CD14-positive monocyte (primary cell): ENCODE data around the gene PLXNB1. TPM values are rescaled to one million over a fixed set of nuclear protein-coding genes. Genes with fewer than 3 reads are reported as not detected.

ENCODE experiments used
- DNase-seq, 3 donors: peaks; one replicate each; pipeline ENCODE4 v3.0.0-alpha.2; 2011 to 2022
- H2AFZ ChIP-seq: 2 replicates; pipeline ENCODE4 v1.6.0; 2012; ENCODE audit warnings: mild to moderate bottlenecking, low read depth, low read length, inconsistent platforms; ENCODE audit not compliant: insufficient read depth, poor library complexity, severe bottlenecking
- H3K27ac ChIP-seq, 2 donors: 1 replicate in 1 of 2; 2 replicates in 1 of 2; pipeline ENCODE4 v1.5.1; 2012 to 2013; ENCODE audit warnings: low read length in 2 of 2, control low read depth in 1 of 2, inconsistent platforms in 1 of 2, low read depth in 1 of 2, mild to moderate bottlenecking in 1 of 2
- H3K27me3 ChIP-seq, 2 donors: one replicate each; pipeline versions ENCODE4 v1.6.0 to v1.6.1; 2011 to 2013; ENCODE audit warnings: low read length in 2 of 2; ENCODE audit not compliant: control insufficient read depth in 2 of 2, insufficient read depth in 2 of 2
- H3K36me3 ChIP-seq, 2 donors: replicated peaks in 1 of 2; 1 replicate in 1 of 2; 2 replicates in 1 of 2; pipeline versions ENCODE4 v1.5.1 to v1.6.1; 2012 to 2013; ENCODE audit warnings: low read length in 2 of 2, control low read depth in 1 of 2, inconsistent platforms in 1 of 2, mild to moderate bottlenecking in 1 of 2; ENCODE audit not compliant: insufficient read depth in 2 of 2, control insufficient read depth in 1 of 2
- H3K4me1 ChIP-seq, 2 donors: 1 replicate in 1 of 2; 2 replicates in 1 of 2; pipeline versions ENCODE4 v1.5.1 to v1.6.1; 2012 to 2013; ENCODE audit warnings: low read length in 2 of 2, control low read depth in 1 of 2, inconsistent platforms in 1 of 2, mild to moderate bottlenecking in 1 of 2, moderate library complexity in 1 of 2; ENCODE audit not compliant: insufficient read depth in 2 of 2, control insufficient read depth in 1 of 2
- H3K4me2 ChIP-seq: replicated peaks from 2 replicates; pipeline ENCODE3; 2012; ENCODE audit warnings: low read length, moderate library complexity, mild to moderate bottlenecking; ENCODE audit not compliant: poor library complexity, severe bottlenecking; ENCODE audit errors: extremely low read depth
- H3K4me3 ChIP-seq, 3 experiments: fragments of 200-600 bp in 1 of 3; sonication (generic) in 1 of 3; replicated peaks in 1 of 3; 1 replicate in 2 of 3; 2 replicates in 1 of 3; pipeline ENCODE4 v1.5.1; 2011 to 2013; ENCODE audit warnings: low read length in 3 of 3, mild to moderate bottlenecking in 3 of 3, control low read depth in 2 of 3, low read depth in 2 of 3, inconsistent platforms in 1 of 3, moderate library complexity in 1 of 3
- H3K79me2 ChIP-seq: 2 replicates; pipeline ENCODE4 v1.6.0; 2012; ENCODE audit warnings: mild to moderate bottlenecking, control low read depth, inconsistent platforms, low read length, moderate library complexity; ENCODE audit not compliant: insufficient read depth
- H3K9ac ChIP-seq: 2 replicates; pipeline ENCODE4 v1.6.0; 2017; ENCODE audit warnings: low read length, mild to moderate bottlenecking; ENCODE audit not compliant: insufficient read depth, poor library complexity, severe bottlenecking
- H3K9me3 ChIP-seq, 2 donors: replicated peaks in 1 of 2; 1 replicate in 1 of 2; 2 replicates in 1 of 2; pipeline versions ENCODE4 v1.5.1 to v1.6.1; 2012 to 2013; ENCODE audit warnings: low read length in 2 of 2, control low read depth in 1 of 2; ENCODE audit not compliant: control insufficient read depth in 1 of 2, insufficient read depth in 1 of 2
- H4K20me1 ChIP-seq: 2 replicates; pipeline ENCODE4 v1.6.0; 2012; ENCODE audit warnings: mild to moderate bottlenecking, low read length, control low read depth, moderate library complexity; ENCODE audit not compliant: insufficient read depth
- H3K27ac Mint-ChIP-seq, 7 donors: one replicate each; pipeline ENCODE4 v1.8.0; 2020; ENCODE audit warnings: mild to moderate bottlenecking in 7 of 7, mixed read lengths in 7 of 7, moderate library complexity in 6 of 7, inconsistent platforms in 2 of 7
- H3K27me3 Mint-ChIP-seq, 3 donors: one replicate each; pipeline ENCODE4 v1.8.0; 2021 to 2022; ENCODE audit warnings: low read depth in 3 of 3, mild to moderate bottlenecking in 3 of 3, mixed read lengths in 3 of 3, moderate library complexity in 3 of 3, inconsistent platforms in 1 of 3
- H3K36me3 Mint-ChIP-seq, 2 donors: one replicate each; pipeline ENCODE4 v1.8.0; 2020; ENCODE audit warnings: mixed read lengths in 2 of 2, inconsistent platforms in 1 of 2, mild to moderate bottlenecking in 1 of 2
- H3K4me1 Mint-ChIP-seq: one replicate; pipeline ENCODE4 v1.8.0; 2020; ENCODE audit warnings: mild to moderate bottlenecking, mixed read lengths
- H3K4me3 Mint-ChIP-seq, 2 donors: one replicate each; pipeline ENCODE4 v1.8.0; 2020; ENCODE audit warnings: mild to moderate bottlenecking in 2 of 2, mixed read lengths in 2 of 2, moderate library complexity in 1 of 2
- H3K9me3 Mint-ChIP-seq, 7 donors: one replicate each; pipeline ENCODE4 v1.8.0; 2020 to 2022; ENCODE audit warnings: mixed read lengths in 7 of 7, mild to moderate bottlenecking in 6 of 7, moderate library complexity in 6 of 7, inconsistent platforms in 2 of 7
- WGBS: methylation state at CpG from one replicate; pipeline ENCODE4 v1.1.5; 2013; ENCODE audit warnings: missing lambda C conversion rate; ENCODE audit not compliant: insufficient coverage; 5-methylcytosine and 5-hydroxymethylcytosine counted together
- intact Hi-C, 2 donors: fragments of 100-400 bp; cut with micrococcal nuclease; formaldehyde crosslinking; loops; one replicate each; pipeline versions ENCODE4 v1.15.0 to v1.15.1; 2023
- polyA plus RNA-seq, 3 donors: library from polyadenylated mRNA; depleted of rRNA in 1 of 3; unstranded in 2 of 3; stranded (reverse) in 1 of 3; fragments of 300-500 nt in 2 of 3; fragments of >200 nt in 1 of 3; fragmentation: Illumina TruSeq in 2 of 3; gene quantifications; 1 replicate in 2 of 3; 2 replicates in 1 of 3; pipeline ENCODE4 v1.2.3, GENCODE V29; 2012 to 2021
- TF ChIP-seq, protein P1 (sequence below): fragments of 200-600 bp; IDR thresholded peaks from one replicate; pipeline ENCODE4 v1.8.0; 2022; ENCODE audit warnings: antibody characterized with exemption, mild to moderate bottlenecking

PLXNB1 gene
- polyA plus RNA-seq, 3 donors = 0.14 to 4.3 TPM; not detected in 1

DNA sequence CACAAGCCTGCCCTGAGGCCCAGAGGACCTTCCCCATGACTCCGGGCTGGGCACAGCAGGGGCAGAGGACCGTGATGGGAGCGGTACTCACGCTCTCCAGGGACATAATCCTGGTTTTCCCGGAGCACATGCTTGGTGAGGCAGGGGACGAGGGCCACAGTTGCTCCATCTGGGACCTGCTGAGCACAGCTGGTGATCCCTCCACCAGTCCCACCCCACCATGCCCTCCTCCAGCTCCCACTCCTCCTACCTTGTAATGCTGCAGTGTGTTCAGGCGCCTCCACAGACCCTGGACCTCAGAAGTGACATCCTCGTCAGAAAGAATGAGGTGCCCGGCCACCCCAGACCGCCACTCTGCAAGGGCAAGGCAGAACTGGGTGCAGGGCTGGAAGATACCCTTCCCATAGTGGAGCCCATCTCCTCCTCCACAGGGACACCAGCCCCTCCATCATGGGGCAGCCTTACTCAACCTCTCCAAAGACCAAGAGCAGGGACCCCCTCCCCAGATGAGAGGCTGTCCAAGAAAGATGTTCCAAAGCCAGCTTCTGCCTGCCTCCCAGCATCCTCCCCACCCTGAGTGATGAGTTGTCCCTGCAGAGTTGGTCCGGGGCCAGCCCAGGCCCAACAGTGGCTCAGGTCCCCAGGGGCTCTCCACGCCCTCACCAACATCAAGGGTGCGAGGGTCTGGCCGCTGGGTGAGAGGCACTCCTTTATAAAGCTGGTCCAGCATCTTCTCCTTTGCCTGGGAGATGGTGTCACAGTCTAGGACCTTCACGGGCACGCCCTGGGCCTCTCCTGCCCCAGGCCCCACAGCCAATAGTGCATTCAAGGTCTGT lies 19.5 kb downstream of the PLXNB1 start:
- H3K4me2 ChIP-seq = no peak overlapping the region
- peaks cover 0 to 4% (median 2%) of the 10 kb centered on the region in 3 donors for H3K27me3 Mint-ChIP-seq
- no peaks in the 10 kb centered on the region for H3K9me3 Mint-ChIP-seq
- 97% methylated on average over 12 of the region's 16 CpGs for WGBS
- no peaks in the 10 kb centered on the region for H3K27me3 ChIP-seq
- H3K9me3 ChIP-seq = no peaks in the 10 kb centered on the region
- no peaks in the 10 kb centered on the region for H3K79me2 ChIP-seq
- TF ChIP-seq, protein P1, sequence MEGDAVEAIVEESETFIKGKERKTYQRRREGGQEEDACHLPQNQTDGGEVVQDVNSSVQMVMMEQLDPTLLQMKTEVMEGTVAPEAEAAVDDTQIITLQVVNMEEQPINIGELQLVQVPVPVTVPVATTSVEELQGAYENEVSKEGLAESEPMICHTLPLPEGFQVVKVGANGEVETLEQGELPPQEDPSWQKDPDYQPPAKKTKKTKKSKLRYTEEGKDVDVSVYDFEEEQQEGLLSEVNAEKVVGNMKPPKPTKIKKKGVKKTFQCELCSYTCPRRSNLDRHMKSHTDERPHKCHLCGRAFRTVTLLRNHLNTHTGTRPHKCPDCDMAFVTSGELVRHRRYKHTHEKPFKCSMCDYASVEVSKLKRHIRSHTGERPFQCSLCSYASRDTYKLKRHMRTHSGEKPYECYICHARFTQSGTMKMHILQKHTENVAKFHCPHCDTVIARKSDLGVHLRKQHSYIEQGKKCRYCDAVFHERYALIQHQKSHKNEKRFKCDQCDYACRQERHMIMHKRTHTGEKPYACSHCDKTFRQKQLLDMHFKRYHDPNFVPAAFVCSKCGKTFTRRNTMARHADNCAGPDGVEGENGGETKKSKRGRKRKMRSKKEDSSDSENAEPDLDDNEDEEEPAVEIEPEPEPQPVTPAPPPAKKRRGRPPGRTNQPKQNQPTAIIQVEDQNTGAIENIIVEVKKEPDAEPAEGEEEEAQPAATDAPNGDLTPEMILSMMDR = no peak
- no peak for DNase-seq
- H3K9ac ChIP-seq = no peak overlapping the region
- no peaks in the 10 kb centered on the region for H3K4me1 ChIP-seq
- no peak overlapping the region for H2AFZ ChIP-seq
- no peaks in the 10 kb centered on the region for H4K20me1 ChIP-seq
- H3K4me1 Mint-ChIP-seq = no peaks in the 10 kb centered on the region
- H3K4me3 Mint-ChIP-seq = no peak overlapping the region
- no peak overlapping the region for H3K4me3 ChIP-seq
- H3K27ac Mint-ChIP-seq = peak overlapping the region in 2 of 7 donors; percentile 42 to 61
- intact Hi-C loops = no loop called here
- H3K27ac ChIP-seq = no peak overlapping the region
- no peaks in the 10 kb centered on the region for H3K36me3 ChIP-seq
- H3K36me3 Mint-ChIP-seq = no peaks in the 10 kb centered on the region

DNA sequence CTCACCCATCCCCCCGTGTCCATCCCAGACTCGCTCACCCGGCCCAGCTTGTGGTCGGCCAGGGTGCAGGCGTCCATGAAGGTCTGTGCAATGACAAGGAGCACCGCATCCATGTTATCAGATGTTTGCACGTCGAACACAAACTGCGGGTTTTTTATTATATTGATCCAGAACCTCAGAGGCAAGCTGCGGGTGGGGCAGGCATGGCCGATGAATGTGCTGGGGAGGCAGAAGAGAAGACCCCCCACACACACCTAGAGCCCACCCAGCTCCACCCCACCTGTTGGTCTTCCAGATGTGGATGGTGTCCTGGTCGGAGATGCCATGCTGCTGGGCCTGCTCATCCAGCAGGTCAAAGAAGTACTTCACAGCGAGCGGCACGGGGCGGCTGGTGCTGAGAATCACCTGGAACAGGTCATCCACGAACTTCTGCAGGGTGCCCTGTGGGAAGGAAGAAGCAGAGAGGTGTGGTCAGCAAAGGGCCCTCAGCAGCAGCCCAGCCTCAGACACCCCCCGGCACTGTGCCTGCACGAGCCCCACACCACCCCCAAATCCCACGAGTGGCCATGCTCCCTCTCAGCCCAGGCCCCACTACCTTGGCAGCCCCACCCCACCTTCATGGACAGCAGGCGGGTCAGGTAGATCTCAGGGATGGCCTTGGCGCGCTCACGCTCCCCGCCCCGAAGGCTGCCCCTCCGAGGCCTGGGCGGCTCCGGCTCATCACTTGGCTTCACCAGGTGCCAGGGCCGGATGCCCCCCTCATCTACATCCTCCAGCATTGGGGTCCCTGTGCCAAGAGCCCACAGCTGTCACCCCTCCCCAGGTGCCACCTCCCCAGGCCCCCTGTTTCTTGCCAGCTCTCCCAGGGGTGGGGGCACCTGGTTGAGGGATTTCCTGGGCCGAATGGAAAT lies 20.3 kb downstream of the PLXNB1 start:
- Histone ChIP-seq H3K4me2 (no peak overlapping the region), H3K27ac (no peak overlapping the region), H2AFZ (no peak overlapping the region), H3K36me3 (no peaks in the 10 kb centered on the region), H3K9ac (no peak overlapping the region), H4K20me1 (no peaks in the 10 kb centered on the region), H3K27me3 (no peaks in the 10 kb centered on the region), H3K9me3 (no peaks in the 10 kb centered on the region), H3K4me3 (no peak overlapping the region), H3K79me2 (no peaks in the 10 kb centered on the region), H3K4me1 (no peaks in the 10 kb centered on the region)
- Mint-ChIP-seq H3K4me3 (no peak overlapping the region), H3K36me3 (no peaks in the 10 kb centered on the region), H3K27me3 (peaks cover 0 to 4% (median 0%) of the 10 kb centered on the region in 3 donors), H3K9me3 (no peaks in the 10 kb centered on the region), H3K4me1 (no peaks in the 10 kb centered on the region), H3K27ac (peak overlapping the region in 2 of 7 donors; percentile 18 to 51)
- intact Hi-C loops = no loop called here
- TF ChIP-seq, protein P1 = no peak
- 95% methylated on average over 25 of the region's 31 CpGs for WGBS
- no peak for DNase-seq
